IMR-90 (cell line): ENCODE data around the gene POU2AF2. TPM values are rescaled to one million over a fixed set of nuclear protein-coding genes. Genes with fewer than 3 reads are reported as not detected.

Experiments
- ATAC-seq: fragments of 200-7000 bp; cut with Tn5 transposase; 2 replicates; pipeline ENCODE4 v1.9.1; 2020; ENCODE audit warnings: low read depth, mild to moderate bottlenecking, moderate library complexity
- BruUV-seq: library from RNA; stranded (reverse); fragments of 400-500 nt; replicated peaks from 2 replicates; lab custom pipeline; 2021; lab: Mats Ljungman, UMichigan
- CTCF ChIA-PET: fragments of 300-600 bp; formaldehyde crosslinking; extraction: SDS; loops from one replicate; lab custom pipeline; 2021; ENCODE audit warnings: antibody characterized with exemption; lab: Yijun Ruan, JAX
- POLR2A ChIA-PET: fragments of 300-600 bp; sonication (Branson Sonifier 250); formaldehyde crosslinking; loops from one replicate; lab custom pipeline; 2022; ENCODE audit warnings: antibody characterized with exemption; ENCODE audit not compliant: unreplicated experiment; lab: Charles Lee
- DNase-seq: peaks from one replicate; pipeline ENCODE4 v3.0.0; 2013
- H2AFZ ChIP-seq: replicated peaks from 2 replicates; pipeline ENCODE3; 2013; ENCODE audit warnings: low read length, mild to moderate bottlenecking; ENCODE audit not compliant: poor library complexity
- H2AK5ac ChIP-seq: 2 replicates; pipeline ENCODE4 v1.6.1; 2013; ENCODE audit warnings: low read depth, low read length, inconsistent platforms
- H2AK9ac ChIP-seq: replicated peaks from 2 replicates; pipeline ENCODE3; 2013; ENCODE audit warnings: mild to moderate bottlenecking, low read depth, low read length, moderate library complexity; ENCODE audit not compliant: poor library complexity
- H2BK120ac ChIP-seq: 2 replicates; pipeline ENCODE4 v1.6.1; 2013; ENCODE audit warnings: low read depth, low read length, inconsistent platforms
- H2BK15ac ChIP-seq: 3 replicates; pipeline ENCODE4 v1.6.1; 2013; ENCODE audit warnings: low read depth, low read length, inconsistent platforms
- H2BK20ac ChIP-seq: 2 replicates; pipeline ENCODE4 v1.6.1; 2013; ENCODE audit warnings: low read depth, mild to moderate bottlenecking, inconsistent platforms, low read length, moderate library complexity
- H2BK5ac ChIP-seq: 2 replicates; pipeline ENCODE4 v1.6.1; 2013; ENCODE audit warnings: mild to moderate bottlenecking, low read depth, low read length, inconsistent platforms; ENCODE audit not compliant: poor library complexity, severe bottlenecking
- H3K14ac ChIP-seq: replicated peaks from 2 replicates; pipeline ENCODE4 v1.6.1; 2013; ENCODE audit warnings: low read depth, low read length, inconsistent platforms
- H3K18ac ChIP-seq: 2 replicates; pipeline ENCODE4 v1.6.1; 2013; ENCODE audit warnings: low read depth, low read length, control low read depth
- H3K23ac ChIP-seq: 2 replicates; pipeline ENCODE4 v1.6.1; 2013; ENCODE audit warnings: low read depth, low read length, inconsistent platforms
- H3K27ac ChIP-seq: 2 replicates; pipeline ENCODE4 v1.5.1; 2013; ENCODE audit warnings: mild to moderate bottlenecking, control low read depth, low read length; ENCODE audit not compliant: insufficient read depth
- H3K27me3 ChIP-seq: 2 replicates; pipeline ENCODE4 v1.6.1; 2013; ENCODE audit warnings: low read length; ENCODE audit not compliant: control insufficient read depth, insufficient read depth
- H3K36me3 ChIP-seq: 2 replicates; pipeline ENCODE4 v1.6.1; 2013; ENCODE audit warnings: low read length, mixed read lengths; ENCODE audit not compliant: control insufficient read depth, insufficient read depth
- H3K4ac ChIP-seq: 2 replicates; pipeline ENCODE4 v1.6.1; 2013; ENCODE audit warnings: low read depth, low read length, inconsistent platforms
- H3K4me1 ChIP-seq: 2 replicates; pipeline ENCODE4 v1.6.1; 2013; ENCODE audit warnings: low read length, mixed read lengths; ENCODE audit not compliant: control insufficient read depth, insufficient read depth
- H3K4me2 ChIP-seq: 2 replicates; pipeline ENCODE4 v1.6.1; 2013; ENCODE audit warnings: low read depth, mild to moderate bottlenecking, control low read depth, low read length, moderate library complexity
- H3K4me3 ChIP-seq: 2 replicates; pipeline ENCODE4 v1.5.1; 2013; ENCODE audit warnings: low read depth, mild to moderate bottlenecking, control low read depth, low read length, moderate library complexity; ENCODE audit not compliant: insufficient read depth
- H3K56ac ChIP-seq: 2 replicates; pipeline ENCODE4 v1.6.1; 2013; ENCODE audit warnings: low read length, inconsistent platforms; ENCODE audit not compliant: insufficient read depth; ENCODE audit errors: extremely low read depth
- H3K79me1 ChIP-seq, 2 experiments: 2 replicates each; pipeline ENCODE4 v1.6.1; 2013; ENCODE audit warnings: low read length in 2 of 2, inconsistent platforms in 1 of 2, low read depth in 1 of 2
- H3K9ac ChIP-seq: 2 replicates; pipeline ENCODE4 v1.6.1; 2013; ENCODE audit warnings: low read depth, low read length, control low read depth
- H3K9me1 ChIP-seq: 2 replicates; pipeline ENCODE4 v1.6.1; 2013; ENCODE audit warnings: low read length, inconsistent platforms; ENCODE audit not compliant: insufficient read depth
- H3K9me3 ChIP-seq: 2 replicates; pipeline ENCODE4 v1.6.1; 2013; ENCODE audit warnings: low read length; ENCODE audit not compliant: control insufficient read depth, insufficient read depth
- H4K20me1 ChIP-seq: 2 replicates; pipeline ENCODE4 v1.6.1; 2013; ENCODE audit warnings: low read length, inconsistent platforms; ENCODE audit not compliant: insufficient read depth
- H4K5ac ChIP-seq: 2 replicates; pipeline ENCODE4 v1.6.1; 2013; ENCODE audit warnings: mild to moderate bottlenecking, low read depth, low read length, control low read depth
- H4K8ac ChIP-seq, 2 experiments: 2 replicates each; pipeline ENCODE4 v1.6.1; 2013; ENCODE audit warnings: low read depth in 2 of 2, low read length in 2 of 2, control low read depth in 1 of 2, inconsistent platforms in 1 of 2
- H4K91ac ChIP-seq: 2 replicates; pipeline ENCODE4 v1.6.1; 2013; ENCODE audit warnings: low read depth, low read length, inconsistent platforms; ENCODE audit not compliant: insufficient read depth
- BHLHE40 ChIP-seq: fragments of 150-350 bp; IDR thresholded peaks from 2 replicates; pipeline ENCODE4 v1.6.1; 2016; ENCODE audit warnings: mild to moderate bottlenecking, low read depth, low read length
- FOS ChIP-seq: fragments of 150-350 bp; IDR thresholded peaks from 2 replicates; pipeline ENCODE4 v1.6.1; 2016; ENCODE audit warnings: low read depth, low read length
- MXI1 ChIP-seq: IDR thresholded peaks from 2 replicates; pipeline ENCODE4 v1.6.1; 2012; ENCODE audit warnings: low read depth, mild to moderate bottlenecking, low read length, moderate library complexity, borderline replicate concordance
- WGBS, 2 experiments: methylation state at CpG; one replicate each; pipeline versions ENCODE4 v1.1.5 to v1.1.7; 2013; ENCODE audit warnings: missing lambda C conversion rate in 2 of 2; ENCODE audit not compliant: insufficient read length in 1 of 2; ENCODE audit errors: extremely low coverage in 2 of 2; 5-methylcytosine and 5-hydroxymethylcytosine counted together
- dilution Hi-C: fragments of 300-500 bp; cut with HindIII; formaldehyde crosslinking; loops from one replicate; pipeline ENCODE4 v1.14.3; 2018; ENCODE audit warnings: low sequenced_read_pairs; ENCODE audit not compliant: unreplicated experiment
- in situ Hi-C: fragments of 300-500 bp; cut with MboI; formaldehyde crosslinking; loops from 3 replicates; pipeline ENCODE4 v1.14.3; 2019; ENCODE audit warnings: low sequenced_read_pairs, inconsistent platforms, mixed read lengths
- intact Hi-C: fragments of 100-400 bp; cut with micrococcal nuclease; formaldehyde crosslinking; loops from 2 replicates; pipeline ENCODE4 v1.10.0; 2022
- polyA plus RNA-seq, 3 experiments: library from polyadenylated mRNA; depleted of rRNA; stranded (reverse); fragments of >200 nt; gene quantifications; 2 replicates each; pipeline ENCODE4 v1.2.3, GENCODE V29; 2012; ENCODE audit warnings: low replicate concordance in 1 of 3
- total RNA-seq: library from RNA; depleted of rRNA; stranded (reverse); fragments of >200 nt; gene quantifications from 2 replicates; pipeline ENCODE4 v1.2.3, GENCODE V29; 2012
- TF ChIP-seq, protein P1 (sequence below): fragments of 150-350 bp; IDR thresholded peaks from 2 replicates; pipeline ENCODE4 v1.6.1; 2016; ENCODE audit warnings: low read depth, mild to moderate bottlenecking, low read length, moderate library complexity, borderline replicate concordance
- TF ChIP-seq, protein P2 (sequence below): fragments of 150-350 bp; IDR thresholded peaks from 2 replicates; pipeline ENCODE4 v1.6.1; 2017; ENCODE audit warnings: mild to moderate bottlenecking, antibody characterized with exemption, low read length, low read depth

Gene POU2AF2
- total and polyA plus RNA-seq, 2 of the 4 experiments (the other 2 are of a cell fraction): not detected

DNA sequence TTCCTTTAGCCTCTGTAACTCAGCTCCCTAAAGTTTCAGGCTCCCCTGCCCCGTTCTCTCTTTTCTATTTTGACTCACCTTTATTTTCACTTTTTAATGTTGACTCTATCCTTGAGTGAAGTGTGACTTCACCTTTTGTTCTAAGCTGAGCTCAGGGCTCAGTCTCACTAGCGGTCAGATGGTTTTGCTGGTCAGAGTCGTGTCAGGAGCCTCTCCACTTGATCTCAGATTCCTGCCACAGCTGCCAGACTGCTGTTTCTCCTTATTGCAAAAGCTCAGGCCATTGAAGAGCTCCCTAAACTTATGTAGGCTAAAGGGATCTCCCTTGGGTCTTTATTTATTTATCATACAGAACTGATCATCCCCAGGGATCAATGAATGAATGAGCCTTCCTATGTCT, 13.7 kb upstream of the POU2AF2 start:
- BruUV-seq: no TSS peak
- DNase-seq: peak; percentile 50

More for the DNA sequence above, 13.7 kb upstream of the POU2AF2 start:
- H2BK120ac ChIP-seq: peak overlapping the region; percentile 99; the same call in 1 of the 2 replicates
- peak; percentile 46 for ATAC-seq
- no peaks in the 10 kb centered on the region for H3K36me3 ChIP-seq
- peak overlapping the region; percentile 44; the same call in 1 of the 2 replicates for H3K4ac ChIP-seq
- H3K18ac ChIP-seq: peak overlapping the region; percentile 76; the same call in 1 of the 2 replicates
- no peaks in the 10 kb centered on the region for H3K79me1 ChIP-seq
- H4K20me1 ChIP-seq: no peaks in the 10 kb centered on the region
- H3K27ac ChIP-seq: peak overlapping the region; percentile 34; the same call in 1 of the 2 replicates
- H3K27me3 ChIP-seq: no peaks in the 10 kb centered on the region
- WGBS, 2 experiments: 75% methylated on average over 3 of the region's 3 CpGs; no CpG with 5 or more reads in 1 of the 2 experiments
- no peak overlapping the region for H4K5ac ChIP-seq
- H2AFZ ChIP-seq: peak overlapping the region; percentile 2
- 0 out of 3 replicates have a peak overlapping the region, but pooled peaks have one; percentile 36 for H2BK15ac ChIP-seq
- no peak for TF ChIP-seq MXI1
- no peak for TF ChIP-seq FOS
- TF ChIP-seq BHLHE40: no peak
- TF ChIP-seq, protein P1, sequence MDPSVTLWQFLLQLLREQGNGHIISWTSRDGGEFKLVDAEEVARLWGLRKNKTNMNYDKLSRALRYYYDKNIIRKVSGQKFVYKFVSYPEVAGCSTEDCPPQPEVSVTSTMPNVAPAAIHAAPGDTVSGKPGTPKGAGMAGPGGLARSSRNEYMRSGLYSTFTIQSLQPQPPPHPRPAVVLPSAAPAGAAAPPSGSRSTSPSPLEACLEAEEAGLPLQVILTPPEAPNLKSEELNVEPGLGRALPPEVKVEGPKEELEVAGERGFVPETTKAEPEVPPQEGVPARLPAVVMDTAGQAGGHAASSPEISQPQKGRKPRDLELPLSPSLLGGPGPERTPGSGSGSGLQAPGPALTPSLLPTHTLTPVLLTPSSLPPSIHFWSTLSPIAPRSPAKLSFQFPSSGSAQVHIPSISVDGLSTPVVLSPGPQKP: no peak
- TF ChIP-seq, protein P2, sequence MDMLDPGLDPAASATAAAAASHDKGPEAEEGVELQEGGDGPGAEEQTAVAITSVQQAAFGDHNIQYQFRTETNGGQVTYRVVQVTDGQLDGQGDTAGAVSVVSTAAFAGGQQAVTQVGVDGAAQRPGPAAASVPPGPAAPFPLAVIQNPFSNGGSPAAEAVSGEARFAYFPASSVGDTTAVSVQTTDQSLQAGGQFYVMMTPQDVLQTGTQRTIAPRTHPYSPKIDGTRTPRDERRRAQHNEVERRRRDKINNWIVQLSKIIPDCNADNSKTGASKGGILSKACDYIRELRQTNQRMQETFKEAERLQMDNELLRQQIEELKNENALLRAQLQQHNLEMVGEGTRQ: no peak
- H2BK20ac ChIP-seq: peak overlapping the region; percentile 11; the same call in 1 of the 2 replicates
- peaks cover 2% of the 10 kb centered on the region; the same call in 1 of the 2 replicates for H3K9me3 ChIP-seq
- H2AK9ac ChIP-seq: no peak overlapping the region
- CTCF ChIA-PET: interaction anchor here (0.6 to 1.3 kb wide), 2 partner anchors 269 to 519 kb away, joined by 3 to 4 read pairs; partner anchors contain the start of gene ARHGAP20
- no peak overlapping the region for H3K9ac ChIP-seq
- H3K9me1 ChIP-seq: peaks cover 2% of the 10 kb centered on the region; the same call in 1 of the 2 replicates
- intact Hi-C loops: loop anchor here (2.0 to 10.0 kb wide), 8 partner anchors 167 to 1027 kb away; no protein-coding TSS in a partner anchor
- peak overlapping the region; percentile 13; the same call in 1 of the 2 replicates for H3K4me2 ChIP-seq
- in situ Hi-C loops: loop anchor here (5.0 kb wide), 2 partner anchors 520 to 765 kb away; partner anchors contain the start of gene ARHGAP20
- H3K4me1 ChIP-seq: peaks cover 8% of the 10 kb centered on the region
- peak overlapping the region in 1 of 2 experiments; percentile 92; a peak in 1 of 4 replicates for H4K8ac ChIP-seq
- H3K14ac ChIP-seq: peak overlapping the region; percentile 34
- H3K4me3 ChIP-seq: no peak overlapping the region
- dilution Hi-C loops: no loop called here
- peak overlapping the region; percentile 20 for H2AK5ac ChIP-seq
- H2BK5ac ChIP-seq: peak overlapping the region; percentile 63
- H3K56ac ChIP-seq: no peak overlapping the region
- POLR2A ChIA-PET: no interaction called here
- H3K23ac ChIP-seq: no peak overlapping the region
- peak overlapping the region; percentile 13 for H4K91ac ChIP-seq
